Esophagus squamous epithelium (tissue), 5 donors: ENCODE data around the gene LAMA5. TPM values are rescaled to one million over a fixed set of nuclear protein-coding genes. Genes with fewer than 3 reads are reported as not detected.

Experiments used
- DNase-seq: peaks from one replicate; lab custom pipeline; 2025; lab: John Stamatoyannopoulos, UW
- H3K27ac ChIP-seq, 4 donors: fragments of 200-600 bp; sonication (generic); one replicate each; pipeline ENCODE4 v1.5.1; 2016 to 2019; ENCODE audit warnings: mild to moderate bottlenecking in 1 of 4
- H3K27me3 ChIP-seq, 4 donors: fragments of 200-600 bp; sonication (generic); 1 replicate in 3 of 4; 2 replicates in 1 of 4; pipeline versions ENCODE4 v1.5.1 to v1.6.0; 2017 to 2021; ENCODE audit warnings: antibody characterized with exemption in 1 of 4
- H3K36me3 ChIP-seq, 3 donors: fragments of 200-600 bp; sonication (generic); one replicate each; pipeline ENCODE4 v1.5.1; 2016 to 2019
- H3K4me1 ChIP-seq, 3 donors: fragments of 200-600 bp; sonication (generic); one replicate each; pipeline ENCODE4 v1.5.1; 2017 to 2019
- H3K4me3 ChIP-seq, 4 donors: fragments of 200-600 bp; sonication (generic); 1 replicate in 3 of 4; 2 replicates in 1 of 4; pipeline ENCODE4 v1.5.1; 2016 to 2019; ENCODE audit warnings: mild to moderate bottlenecking in 2 of 4, moderate library complexity in 1 of 4
- H3K9me3 ChIP-seq, 3 donors: fragments of 200-600 bp; sonication (generic); one replicate each; pipeline ENCODE4 v1.5.1; 2016 to 2019
- POLR2A ChIP-seq, 4 donors: fragments of 450-650 bp; IDR thresholded peaks; one replicate each; pipeline ENCODE4 v1.6.1; 2017; ENCODE audit warnings: antibody characterized with exemption in 4 of 4, mild to moderate bottlenecking in 4 of 4, moderate library complexity in 3 of 4
- WGBS, 2 donors: methylation state at CpG; one replicate each; pipeline ENCODE4 v1.1.5; 2018; 5-methylcytosine and 5-hydroxymethylcytosine counted together
- intact Hi-C: fragments of 100-400 bp; cut with DNase I; formaldehyde crosslinking; loops from one replicate; pipeline ENCODE4 v1.15.0; 2022
- total RNA-seq, 4 donors: library from RNA; depleted of rRNA; stranded (reverse); fragments of >200 nt; gene quantifications; one replicate each; pipeline ENCODE4 v1.1.0, GENCODE V29; 2016
- TF ChIP-seq, protein P1 (sequence below), 6 experiments: fragments of 450-650 bp in 4 of 6; fragments of 200-600 bp in 2 of 6; sonication (generic) in 2 of 6; IDR thresholded peaks; one replicate each; pipeline ENCODE4 v1.5.1; 2016 to 2019; ENCODE audit warnings: antibody characterized with exemption in 6 of 6, mild to moderate bottlenecking in 4 of 6, moderate library complexity in 4 of 6
- donor health status: DM: yes; HTN: yes; CAD: no.

Gene LAMA5
- total RNA-seq, 4 donors from 2014 or later: 60.4 to 127 (median 98.9) TPM

DNA sequence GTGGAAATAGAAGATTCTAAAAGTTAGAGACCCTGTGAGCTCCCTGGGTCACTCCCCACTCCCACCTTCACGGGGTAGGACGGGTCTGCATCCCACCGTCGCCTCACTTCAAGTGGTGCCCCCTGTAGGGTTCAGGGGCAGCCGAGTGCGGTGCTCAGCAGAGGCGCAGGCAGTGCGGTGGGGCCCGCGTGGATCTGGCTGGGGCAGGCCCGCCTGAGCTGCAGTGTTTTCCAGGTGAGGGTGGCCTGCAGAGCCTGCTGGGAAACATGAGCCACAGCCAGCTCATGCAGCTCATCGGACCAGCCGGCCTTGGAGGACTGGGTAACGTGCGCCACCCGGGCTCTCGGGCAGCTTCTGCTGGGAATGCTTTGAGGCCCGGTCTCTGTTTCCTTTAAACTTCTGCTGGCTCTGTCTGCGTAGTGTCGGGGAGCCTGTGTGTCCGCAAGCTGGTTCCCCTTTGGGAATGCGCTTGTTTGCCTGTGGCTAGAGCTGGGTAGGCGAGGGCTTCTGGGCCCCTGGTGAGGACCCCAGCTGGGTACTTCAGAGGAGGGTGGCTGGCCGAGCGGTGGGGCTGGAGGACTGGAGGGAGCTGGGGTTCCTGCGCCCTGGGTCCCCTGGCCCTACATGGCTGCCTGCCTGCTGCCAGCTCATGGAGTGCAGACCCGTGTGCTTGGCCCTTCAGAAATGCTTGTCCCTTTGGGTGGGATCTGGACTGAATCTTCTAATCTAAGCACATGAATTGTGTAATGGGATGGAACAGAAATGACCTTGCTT lies 60.5 kb downstream of the LAMA5 start:
- intact Hi-C loops: no loop called here
- Histone ChIP-seq H3K27ac (peak overlapping the region; percentile 1 to 99 (median 66)), H3K36me3 (peaks cover 45 to 72% (median 47%) of the 10 kb centered on the region in 3 donors), H3K9me3 (no peaks in the 10 kb centered on the region), H3K4me1 (peaks cover 31 to 90% (median 52%) of the 10 kb centered on the region in 3 donors), H3K4me3 (no peak overlapping the region), H3K27me3 (no peaks in the 10 kb centered on the region)
- no peak for DNase-seq
- 50% methylated on average over 3 of the region's 27 CpGs; no CpG with 5 or more reads in 1 of the 2 donors for WGBS, 2 donors
- TF ChIP-seq, protein P1, sequence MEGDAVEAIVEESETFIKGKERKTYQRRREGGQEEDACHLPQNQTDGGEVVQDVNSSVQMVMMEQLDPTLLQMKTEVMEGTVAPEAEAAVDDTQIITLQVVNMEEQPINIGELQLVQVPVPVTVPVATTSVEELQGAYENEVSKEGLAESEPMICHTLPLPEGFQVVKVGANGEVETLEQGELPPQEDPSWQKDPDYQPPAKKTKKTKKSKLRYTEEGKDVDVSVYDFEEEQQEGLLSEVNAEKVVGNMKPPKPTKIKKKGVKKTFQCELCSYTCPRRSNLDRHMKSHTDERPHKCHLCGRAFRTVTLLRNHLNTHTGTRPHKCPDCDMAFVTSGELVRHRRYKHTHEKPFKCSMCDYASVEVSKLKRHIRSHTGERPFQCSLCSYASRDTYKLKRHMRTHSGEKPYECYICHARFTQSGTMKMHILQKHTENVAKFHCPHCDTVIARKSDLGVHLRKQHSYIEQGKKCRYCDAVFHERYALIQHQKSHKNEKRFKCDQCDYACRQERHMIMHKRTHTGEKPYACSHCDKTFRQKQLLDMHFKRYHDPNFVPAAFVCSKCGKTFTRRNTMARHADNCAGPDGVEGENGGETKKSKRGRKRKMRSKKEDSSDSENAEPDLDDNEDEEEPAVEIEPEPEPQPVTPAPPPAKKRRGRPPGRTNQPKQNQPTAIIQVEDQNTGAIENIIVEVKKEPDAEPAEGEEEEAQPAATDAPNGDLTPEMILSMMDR (IDR thresholded peaks at IDR 0.05): no peak
- no peak for TF ChIP-seq POLR2A (IDR thresholded peaks at IDR 0.05)

- Histone ChIP-seq H3K27me3 (no peaks in the 10 kb centered on the region), H3K27ac (peak overlapping the region; percentile 1 to 99 (median 66)), H3K36me3 (peaks cover 38 to 65% (median 40%) of the 10 kb centered on the region in 3 donors), H3K9me3 (no peaks in the 10 kb centered on the region), H3K4me3 (peak overlapping the region in 1 of 4 donors; percentile 21), H3K4me1 (peaks cover 31 to 87% (median 52%) of the 10 kb centered on the region in 3 donors)
- 29 to 66% methylated on average over 13 to 15 of the region's 33 CpGs for WGBS, 2 donors
- no peak for DNase-seq
- no peak for TF ChIP-seq POLR2A (IDR thresholded peaks at IDR 0.05)
- TF ChIP-seq, protein P1 (IDR thresholded peaks at IDR 0.05): no peak
- intact Hi-C loops: no loop called here
These were observed 61.2 kb downstream of the LAMA5 start for GRCh38 chr20:62305765-62306413.

- Histone ChIP-seq H3K36me3 (peaks cover 32 to 59% (median 35%) of the 10 kb centered on the region in 3 donors), H3K4me1 (peaks cover 31 to 80% (median 46%) of the 10 kb centered on the region in 3 donors), H3K27ac (peak overlapping the region; percentile 32 to 99 (median 93)), H3K9me3 (no peaks in the 10 kb centered on the region), H3K27me3 (no peaks in the 10 kb centered on the region), H3K4me3 (peak overlapping the region in 2 of 4 donors; percentile 86 to 100)
- 57% methylated on average over 7 to 12 of the region's 18 CpGs for WGBS, 2 donors
- no peak for DNase-seq
- no peak for TF ChIP-seq POLR2A (IDR thresholded peaks at IDR 0.05)
- TF ChIP-seq, protein P1 (IDR thresholded peaks at IDR 0.05): no peak
- intact Hi-C loops: no loop called here
These were observed 61.9 kb downstream of the LAMA5 start for GRCh38 chr20:62305149-62305764.

DNA sequence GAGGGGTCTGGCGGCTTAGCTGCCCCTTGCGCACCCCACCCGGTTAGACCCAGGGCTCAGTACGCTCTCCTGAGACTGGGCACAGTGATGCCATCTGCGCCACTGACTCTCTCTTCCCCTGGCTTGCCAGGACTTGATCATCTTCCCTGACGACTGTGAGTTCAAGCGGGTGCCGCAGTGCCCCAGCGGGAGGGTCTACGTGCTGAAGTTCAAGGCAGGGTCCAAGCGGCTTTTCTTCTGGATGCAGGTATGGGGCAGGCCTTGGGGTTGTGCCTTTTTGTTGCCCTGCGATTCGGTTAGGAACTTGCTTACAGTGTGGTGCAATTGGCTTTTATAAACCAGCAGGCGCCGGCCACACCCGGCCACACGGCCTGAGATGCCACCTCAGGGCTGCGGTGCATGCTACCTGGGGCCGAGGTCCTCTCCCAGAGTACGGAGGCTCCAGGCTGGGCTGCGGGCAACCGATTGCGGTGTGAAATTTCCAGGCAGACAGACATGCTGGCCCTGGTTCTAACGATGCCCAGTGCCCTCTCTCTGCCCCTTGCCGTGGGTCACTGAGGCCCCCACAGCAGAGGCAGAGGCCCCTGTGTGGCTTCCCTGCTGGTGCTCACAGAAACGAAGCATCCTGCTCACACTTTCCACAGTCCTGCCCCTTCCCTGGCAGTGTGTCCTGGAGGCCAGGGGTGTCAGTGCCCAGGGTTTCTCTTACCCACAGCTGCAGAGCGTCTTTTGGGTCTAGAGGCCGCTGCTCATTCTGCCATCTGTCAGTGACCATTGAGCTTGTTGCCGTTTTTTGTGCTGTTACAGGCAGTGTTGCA lies 62.6 kb downstream of the LAMA5 start:
- DNase-seq: no peak
- Histone ChIP-seq H3K9me3 (no peaks in the 10 kb centered on the region), H3K4me3 (peak overlapping the region; percentile 83 to 100 (median 92)), H3K4me1 (peaks cover 31 to 74% (median 46%) of the 10 kb centered on the region in 3 donors), H3K27me3 (no peaks in the 10 kb centered on the region), H3K36me3 (peaks cover 30 to 52% (median 32%) of the 10 kb centered on the region in 3 donors), H3K27ac (peak overlapping the region; percentile 87 to 99 (median 98))
- intact Hi-C loops: loop anchor here (5.0 kb wide), 1 partner anchor 78 kb away; no protein-coding TSS in a partner anchor
- WGBS, 2 donors: 30 to 34% methylated on average over 8 to 14 of the region's 29 CpGs
- TF ChIP-seq POLR2A (IDR thresholded peaks at IDR 0.05): no peak
- TF ChIP-seq, protein P1 (IDR thresholded peaks at IDR 0.05): no peak
